Neural cell (in vitro differentiated cells): Measurements from ENCODE around the gene ITGA1.

Source experiments
- EZH2 ChIP-seq: fragments of 200-600, 300-800 bp; shearing (Covaris generic), sonication (generic); IDR thresholded peaks from 2 replicates; pipeline ENCODE4 v1.6.1; 2014; ENCODE audit warnings: antibody characterized with exemption, low read length, borderline replicate concordance, mild to moderate bottlenecking; ENCODE audit not compliant: insufficient read depth, poor library complexity, severe bottlenecking
- RAD21 ChIP-seq: fragments of 450-650 bp; conservative IDR thresholded peaks from 2 replicates; pipeline ENCODE4 v1.6.1; 2014; ENCODE audit warnings: antibody characterized with exemption, mild to moderate bottlenecking, moderate library complexity
- TAF1 ChIP-seq: IDR thresholded peaks from 2 replicates; pipeline ENCODE4 v1.6.1; 2012; ENCODE audit warnings: low read depth
- TF ChIP-seq, protein P1 (sequence below): IDR thresholded peaks from 2 replicates; pipeline ENCODE4 v1.6.1; 2012; ENCODE audit warnings: borderline replicate concordance
- TF ChIP-seq, protein P2 (sequence below): fragments of 450-650 bp; IDR thresholded peaks from 2 replicates; pipeline ENCODE4 v1.5.1; 2014; ENCODE audit warnings: antibody characterized with exemption, mild to moderate bottlenecking, moderate library complexity; ENCODE audit not compliant: poor library complexity, severe bottlenecking

DNA sequence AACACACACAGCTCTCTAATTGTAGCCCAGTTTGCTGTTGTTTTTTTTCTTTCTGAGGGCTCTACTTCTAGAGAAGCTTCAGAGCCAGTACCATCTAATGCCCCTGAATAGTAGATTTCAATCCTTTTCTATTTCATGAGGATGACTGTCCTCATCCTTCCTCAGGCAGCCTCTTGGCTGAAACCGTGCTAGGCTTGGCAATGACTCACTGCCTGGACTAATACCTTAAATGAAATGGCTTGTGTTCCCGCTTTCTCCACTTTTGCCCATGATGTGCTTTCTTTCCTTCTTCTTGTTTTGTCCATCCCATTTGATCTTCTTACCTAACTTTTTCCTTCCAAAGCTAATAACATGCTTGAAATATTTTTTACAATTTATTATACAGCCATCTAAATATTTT, 80.1 kb downstream of the ITGA1 start:
- TF ChIP-seq EZH2 (no peak), TAF1 (no peak), RAD21 (no peak)
- TF ChIP-seq, protein P1, sequence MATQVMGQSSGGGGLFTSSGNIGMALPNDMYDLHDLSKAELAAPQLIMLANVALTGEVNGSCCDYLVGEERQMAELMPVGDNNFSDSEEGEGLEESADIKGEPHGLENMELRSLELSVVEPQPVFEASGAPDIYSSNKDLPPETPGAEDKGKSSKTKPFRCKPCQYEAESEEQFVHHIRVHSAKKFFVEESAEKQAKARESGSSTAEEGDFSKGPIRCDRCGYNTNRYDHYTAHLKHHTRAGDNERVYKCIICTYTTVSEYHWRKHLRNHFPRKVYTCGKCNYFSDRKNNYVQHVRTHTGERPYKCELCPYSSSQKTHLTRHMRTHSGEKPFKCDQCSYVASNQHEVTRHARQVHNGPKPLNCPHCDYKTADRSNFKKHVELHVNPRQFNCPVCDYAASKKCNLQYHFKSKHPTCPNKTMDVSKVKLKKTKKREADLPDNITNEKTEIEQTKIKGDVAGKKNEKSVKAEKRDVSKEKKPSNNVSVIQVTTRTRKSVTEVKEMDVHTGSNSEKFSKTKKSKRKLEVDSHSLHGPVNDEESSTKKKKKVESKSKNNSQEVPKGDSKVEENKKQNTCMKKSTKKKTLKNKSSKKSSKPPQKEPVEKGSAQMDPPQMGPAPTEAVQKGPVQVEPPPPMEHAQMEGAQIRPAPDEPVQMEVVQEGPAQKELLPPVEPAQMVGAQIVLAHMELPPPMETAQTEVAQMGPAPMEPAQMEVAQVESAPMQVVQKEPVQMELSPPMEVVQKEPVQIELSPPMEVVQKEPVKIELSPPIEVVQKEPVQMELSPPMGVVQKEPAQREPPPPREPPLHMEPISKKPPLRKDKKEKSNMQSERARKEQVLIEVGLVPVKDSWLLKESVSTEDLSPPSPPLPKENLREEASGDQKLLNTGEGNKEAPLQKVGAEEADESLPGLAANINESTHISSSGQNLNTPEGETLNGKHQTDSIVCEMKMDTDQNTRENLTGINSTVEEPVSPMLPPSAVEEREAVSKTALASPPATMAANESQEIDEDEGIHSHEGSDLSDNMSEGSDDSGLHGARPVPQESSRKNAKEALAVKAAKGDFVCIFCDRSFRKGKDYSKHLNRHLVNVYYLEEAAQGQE: no peak
- TF ChIP-seq, protein P2, sequence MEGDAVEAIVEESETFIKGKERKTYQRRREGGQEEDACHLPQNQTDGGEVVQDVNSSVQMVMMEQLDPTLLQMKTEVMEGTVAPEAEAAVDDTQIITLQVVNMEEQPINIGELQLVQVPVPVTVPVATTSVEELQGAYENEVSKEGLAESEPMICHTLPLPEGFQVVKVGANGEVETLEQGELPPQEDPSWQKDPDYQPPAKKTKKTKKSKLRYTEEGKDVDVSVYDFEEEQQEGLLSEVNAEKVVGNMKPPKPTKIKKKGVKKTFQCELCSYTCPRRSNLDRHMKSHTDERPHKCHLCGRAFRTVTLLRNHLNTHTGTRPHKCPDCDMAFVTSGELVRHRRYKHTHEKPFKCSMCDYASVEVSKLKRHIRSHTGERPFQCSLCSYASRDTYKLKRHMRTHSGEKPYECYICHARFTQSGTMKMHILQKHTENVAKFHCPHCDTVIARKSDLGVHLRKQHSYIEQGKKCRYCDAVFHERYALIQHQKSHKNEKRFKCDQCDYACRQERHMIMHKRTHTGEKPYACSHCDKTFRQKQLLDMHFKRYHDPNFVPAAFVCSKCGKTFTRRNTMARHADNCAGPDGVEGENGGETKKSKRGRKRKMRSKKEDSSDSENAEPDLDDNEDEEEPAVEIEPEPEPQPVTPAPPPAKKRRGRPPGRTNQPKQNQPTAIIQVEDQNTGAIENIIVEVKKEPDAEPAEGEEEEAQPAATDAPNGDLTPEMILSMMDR: no peak
